ENCODE measurements around the gene PATJ. TPM values are rescaled to one million over a fixed set of nuclear protein-coding genes. Genes with fewer than 3 reads are reported as not detected.

Gene PATJ
- total RNA-seq, 2 donors from 2014 or later = 74.3 to 81.7 TPM

DNA sequence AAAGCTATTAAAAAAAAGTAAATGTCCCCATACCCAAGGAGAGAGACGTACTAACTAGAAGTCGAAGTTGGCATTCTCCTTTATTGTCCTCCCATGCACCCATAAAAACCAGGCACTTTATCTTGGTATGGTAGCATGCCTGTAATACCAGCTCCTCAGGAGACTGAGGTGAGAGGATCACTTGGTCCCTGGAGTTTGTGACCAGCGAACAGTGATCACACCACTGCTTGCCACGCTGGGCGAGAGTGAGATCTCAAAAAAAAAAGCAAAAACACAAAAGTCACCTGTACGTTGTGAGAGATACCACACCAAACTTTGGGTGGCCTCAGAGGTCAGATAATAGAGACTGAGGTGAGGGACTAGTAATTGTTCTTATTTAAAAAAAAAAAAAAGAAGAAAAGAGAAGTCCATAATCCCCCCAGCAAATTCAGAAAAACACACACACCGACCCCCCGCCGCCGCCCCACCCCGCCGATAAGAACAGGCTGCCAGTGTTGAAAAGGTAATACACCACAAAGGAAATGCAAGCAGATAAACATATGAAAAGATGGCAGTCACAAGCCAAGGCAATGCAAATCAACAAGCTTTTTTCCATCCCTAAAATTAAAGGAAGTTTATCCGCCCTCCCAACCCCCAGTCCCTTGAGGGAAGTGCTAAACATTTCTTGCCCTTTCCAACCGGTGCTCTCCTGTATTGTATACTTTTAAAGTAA lies 455.9 kb downstream of the PATJ start:
- TF ChIP-seq, protein P1, sequence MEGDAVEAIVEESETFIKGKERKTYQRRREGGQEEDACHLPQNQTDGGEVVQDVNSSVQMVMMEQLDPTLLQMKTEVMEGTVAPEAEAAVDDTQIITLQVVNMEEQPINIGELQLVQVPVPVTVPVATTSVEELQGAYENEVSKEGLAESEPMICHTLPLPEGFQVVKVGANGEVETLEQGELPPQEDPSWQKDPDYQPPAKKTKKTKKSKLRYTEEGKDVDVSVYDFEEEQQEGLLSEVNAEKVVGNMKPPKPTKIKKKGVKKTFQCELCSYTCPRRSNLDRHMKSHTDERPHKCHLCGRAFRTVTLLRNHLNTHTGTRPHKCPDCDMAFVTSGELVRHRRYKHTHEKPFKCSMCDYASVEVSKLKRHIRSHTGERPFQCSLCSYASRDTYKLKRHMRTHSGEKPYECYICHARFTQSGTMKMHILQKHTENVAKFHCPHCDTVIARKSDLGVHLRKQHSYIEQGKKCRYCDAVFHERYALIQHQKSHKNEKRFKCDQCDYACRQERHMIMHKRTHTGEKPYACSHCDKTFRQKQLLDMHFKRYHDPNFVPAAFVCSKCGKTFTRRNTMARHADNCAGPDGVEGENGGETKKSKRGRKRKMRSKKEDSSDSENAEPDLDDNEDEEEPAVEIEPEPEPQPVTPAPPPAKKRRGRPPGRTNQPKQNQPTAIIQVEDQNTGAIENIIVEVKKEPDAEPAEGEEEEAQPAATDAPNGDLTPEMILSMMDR (conservative IDR thresholded peaks at IDR 0.05) = no peak
- H3K36me3 Mint-ChIP-seq (ENCODE audit: low read depth) = peaks cover 51% of the 10 kb centered on the region
- 6 to 14% methylated on average over 5 to 14 of the region's 14 CpGs for WGBS, 2 experiments (ENCODE audit: insufficient coverage in 1 of 2, insufficient read length in 1 of 2)
- H3K4me3 Mint-ChIP-seq = peak overlapping the region; percentile 100
- Histone ChIP-seq H3K27ac (ENCODE audit: low read depth, low read length) (no peak overlapping the region), H3K9me3 (ENCODE audit: control insufficient read depth, low read length) (no peaks in the 10 kb centered on the region), H3K9ac (ENCODE audit: extremely low read depth, low read length, poor library complexity, severe bottlenecking) (peak overlapping the region; percentile 63), H3K4me1 (ENCODE audit: control insufficient read depth, insufficient read depth, low read length) (no peaks in the 10 kb centered on the region), H3K4me3 (ENCODE audit: low read length) (peak overlapping the region; percentile 93), H3K36me3 (ENCODE audit: control insufficient read depth, insufficient read depth, low read length) (peaks cover 52% of the 10 kb centered on the region), H3K27me3 (ENCODE audit: control insufficient read depth, insufficient read depth, low read length, poor library complexity, severe bottlenecking) (no peaks in the 10 kb centered on the region)
- DNase-seq = peak; percentile 89
- no peaks in the 10 kb centered on the region for H3K9me3 Mint-ChIP-seq
- H3K4me1 Mint-ChIP-seq = peaks cover 28% of the 10 kb centered on the region
- H3K27me3 Mint-ChIP-seq (ENCODE audit: insufficient read depth) = no peaks in the 10 kb centered on the region
- H3K27ac Mint-ChIP-seq = peak overlapping the region; percentile 95

DNA sequence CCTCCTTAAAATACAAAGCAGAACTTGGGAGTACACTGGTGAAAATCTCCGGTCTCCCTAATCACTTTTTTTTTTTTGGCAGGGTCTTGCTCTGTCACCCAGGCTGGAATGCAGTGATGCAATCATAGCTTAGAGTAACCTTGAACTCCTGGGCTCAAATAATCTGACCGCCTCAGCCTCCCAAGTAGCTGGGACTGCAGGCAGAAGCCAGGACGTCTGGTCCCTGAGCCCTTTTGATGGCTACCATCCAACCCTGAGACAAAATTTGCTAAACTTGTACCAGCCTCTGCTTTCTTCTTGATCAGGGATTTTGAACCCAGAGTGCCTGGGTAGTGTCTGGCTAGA lies 456.5 kb downstream of the PATJ start:
- WGBS, 2 experiments (ENCODE audit: insufficient coverage in 1 of 2, insufficient read length in 1 of 2) = 16 to 18% methylated on average over 2 to 3 of the region's 3 CpGs

GRCh38 chr1:62207187-62207586 lies 464.9 kb downstream of the PATJ start:
- H3K9ac ChIP-seq (ENCODE audit: extremely low read depth, low read length, poor library complexity, severe bottlenecking) = no peak overlapping the region
- H3K27me3 Mint-ChIP-seq (ENCODE audit: insufficient read depth) = no peaks in the 10 kb centered on the region
- peaks cover 92% of the 10 kb centered on the region for H3K36me3 Mint-ChIP-seq (ENCODE audit: low read depth)
- peaks cover 18% of the 10 kb centered on the region for H3K4me1 Mint-ChIP-seq
- H3K4me3 Mint-ChIP-seq = peak overlapping the region; percentile 3
- H3K4me1 ChIP-seq (ENCODE audit: control insufficient read depth, insufficient read depth, low read length) = no peaks in the 10 kb centered on the region
- no peaks in the 10 kb centered on the region for H3K27me3 ChIP-seq (ENCODE audit: control insufficient read depth, insufficient read depth, low read length, poor library complexity, severe bottlenecking)
- TF ChIP-seq, protein P1 (conservative IDR thresholded peaks at IDR 0.05) = no peak
- no peak for DNase-seq
- H3K36me3 ChIP-seq (ENCODE audit: control insufficient read depth, insufficient read depth, low read length) = peaks cover 89% of the 10 kb centered on the region
- peaks cover 31% of the 10 kb centered on the region for H3K9me3 Mint-ChIP-seq
- WGBS, 2 experiments (ENCODE audit: insufficient coverage in 1 of 2, insufficient read length in 1 of 2) = 94 to 97% methylated on average over 2 of the region's 2 CpGs
- H3K27ac ChIP-seq (ENCODE audit: low read depth, low read length) = no peak overlapping the region
- H3K4me3 ChIP-seq (ENCODE audit: low read length) = peak overlapping the region; percentile 5
- no peak overlapping the region for H3K27ac Mint-ChIP-seq
- peaks cover 62% of the 10 kb centered on the region for H3K9me3 ChIP-seq (ENCODE audit: control insufficient read depth, low read length)

More for the DNA sequence above, 456.5 kb downstream of the PATJ start:
- H3K4me1 ChIP-seq (ENCODE audit: control insufficient read depth, insufficient read depth, low read length) = no peaks in the 10 kb centered on the region
- Mint-ChIP-seq H3K27me3 (ENCODE audit: insufficient read depth) (no peaks in the 10 kb centered on the region), H3K9me3 (no peaks in the 10 kb centered on the region), H3K36me3 (ENCODE audit: low read depth) (peaks cover 57% of the 10 kb centered on the region), H3K27ac (peak overlapping the region; percentile 95), H3K4me3 (peak overlapping the region; percentile 100), H3K4me1 (peaks cover 26% of the 10 kb centered on the region)
- peak overlapping the region; percentile 93 for H3K4me3 ChIP-seq (ENCODE audit: low read length)
- no peaks in the 10 kb centered on the region for H3K27me3 ChIP-seq (ENCODE audit: control insufficient read depth, insufficient read depth, low read length, poor library complexity, severe bottlenecking)
- TF ChIP-seq, protein P1 (conservative IDR thresholded peaks at IDR 0.05) = no peak
- no peaks in the 10 kb centered on the region for H3K9me3 ChIP-seq (ENCODE audit: control insufficient read depth, low read length)
- H3K9ac ChIP-seq (ENCODE audit: extremely low read depth, low read length, poor library complexity, severe bottlenecking) = peak overlapping the region; percentile 63
- DNase-seq = peak; percentile 71
- H3K27ac ChIP-seq (ENCODE audit: low read depth, low read length) = no peak overlapping the region
- peaks cover 57% of the 10 kb centered on the region for H3K36me3 ChIP-seq (ENCODE audit: control insufficient read depth, insufficient read depth, low read length)

All from endodermal cell (in vitro differentiated cells).